NCI-H1417 treated with DMSO at 0.1 percent for 48 hours (cell line): ENCODE measurements around the gene DNAJC13.
"Not testable (repeated sequence)": the region's sequence is repeated elsewhere in the genome, so short reads cannot be mapped to it uniquely, and the experiment has no call there.

Experiments
- DNase-seq: peaks from one replicate; lab custom pipeline; 2025; lab: John Stamatoyannopoulos, UW

The DNAJC13 gene

DNA sequence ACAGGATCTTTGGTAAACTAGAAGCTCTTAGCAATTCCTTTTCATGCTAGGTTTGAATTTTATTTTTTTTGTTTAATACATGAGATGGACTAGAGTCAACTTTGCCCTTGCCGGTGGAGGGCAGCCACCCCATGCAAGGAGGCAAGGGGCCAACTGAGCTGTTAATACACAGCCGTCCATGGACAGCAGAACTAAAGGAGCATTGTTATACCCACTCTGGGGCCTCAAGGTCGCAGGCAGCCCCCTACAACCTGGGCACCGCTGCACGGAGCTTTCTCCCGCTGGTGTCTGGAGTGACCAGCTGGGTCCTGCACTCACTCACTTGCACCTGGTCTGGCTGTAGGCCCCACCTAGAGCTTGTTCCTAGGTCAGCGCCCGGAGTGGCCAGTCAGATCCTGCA is 131.9 kb downstream of the DNAJC13 start:
- no peak for DNase-seq

DNA sequence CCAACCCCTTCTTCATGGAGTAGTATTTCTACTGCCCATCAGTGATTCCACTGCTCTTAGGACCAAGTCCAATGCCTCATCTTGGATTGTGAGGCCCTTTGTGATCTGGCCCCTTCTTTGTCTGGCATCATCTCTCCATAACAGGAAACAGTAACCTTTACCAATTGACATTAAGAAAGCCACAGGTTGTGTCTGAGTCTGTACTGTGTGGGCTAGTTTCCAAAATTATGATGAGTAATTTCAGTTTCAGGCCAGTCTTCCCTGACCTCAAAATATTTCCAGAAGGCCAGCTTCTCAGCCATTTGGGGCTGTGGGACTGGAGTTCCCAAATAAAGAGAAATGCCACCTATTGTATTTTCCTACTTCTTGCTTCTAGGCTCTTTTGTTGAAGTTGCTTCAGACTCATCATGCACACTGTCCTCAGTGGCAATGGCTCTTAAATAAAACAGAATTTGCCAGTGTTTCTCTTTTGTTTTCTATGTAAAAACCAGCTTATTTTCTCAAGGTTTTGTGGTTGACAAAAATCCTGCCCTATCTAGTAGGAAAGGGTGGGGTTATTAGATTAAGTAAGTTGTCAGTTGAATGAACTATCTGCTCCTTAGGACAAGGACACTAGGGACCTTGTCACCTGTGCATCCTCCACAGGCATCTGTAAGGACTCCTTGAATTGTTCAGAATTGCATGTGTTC is 132.7 kb downstream of the DNAJC13 start:
- no peak for DNase-seq

- no peak for DNase-seq
Measured at GRCh38 chr3:132550579-132551305, 133.4 kb downstream of the DNAJC13 start.

- no peak for DNase-seq
Measured at GRCh38 chr3:132553826-132554225, 136.5 kb downstream of the DNAJC13 start.

DNA sequence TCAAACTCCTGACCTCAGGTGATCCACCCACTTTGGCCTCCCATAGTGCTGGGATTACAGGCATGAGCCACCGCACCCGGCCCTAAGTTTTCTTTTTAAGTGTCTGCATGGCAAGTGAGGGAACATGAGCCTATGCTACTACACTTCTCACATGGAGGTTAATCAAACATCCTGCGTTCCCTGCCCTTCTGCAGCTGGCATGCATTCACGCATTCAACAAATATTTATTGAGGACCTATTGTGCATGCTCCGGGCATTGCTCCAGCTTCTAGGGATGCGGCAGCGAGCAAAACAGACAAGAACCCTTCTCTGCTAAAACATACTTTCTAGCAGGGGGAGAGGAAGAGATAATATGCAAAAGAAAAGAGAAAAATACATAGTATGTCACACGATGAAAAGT is 137.1 kb downstream of the DNAJC13 start:
- no peak for DNase-seq

GRCh38 chr3:132555306-132556035 is 138.2 kb downstream of the DNAJC13 start:
- DNase-seq, result no peak

GRCh38 chr3:132556036-132556386 is 138.7 kb downstream of the DNAJC13 start:
- DNase-seq, result not testable (repeated sequence)

- no peak for DNase-seq
Measured at GRCh38 chr3:132556508-132557159, 139.3 kb downstream of the DNAJC13 start.

DNA sequence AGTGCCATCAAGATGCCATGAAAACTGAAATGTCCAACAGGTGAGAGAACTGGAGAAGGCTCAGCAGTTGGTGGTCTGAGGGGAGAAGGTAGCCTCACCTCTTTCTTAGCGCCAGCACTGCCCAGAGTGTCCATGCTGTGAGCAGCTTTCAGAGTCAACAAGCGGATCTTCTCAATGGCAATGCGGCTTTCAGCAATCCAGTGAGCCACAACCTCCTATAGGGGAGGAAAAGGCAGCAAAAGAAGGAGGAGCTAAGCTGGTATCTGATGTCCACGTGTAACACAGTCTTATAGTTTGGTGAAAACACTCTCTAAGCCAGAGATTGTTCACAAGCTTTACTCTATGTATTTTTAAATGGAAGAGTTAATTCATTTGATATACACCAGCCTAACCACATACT is 143.7 kb downstream of the DNAJC13 start:
- no peak for DNase-seq

DNA sequence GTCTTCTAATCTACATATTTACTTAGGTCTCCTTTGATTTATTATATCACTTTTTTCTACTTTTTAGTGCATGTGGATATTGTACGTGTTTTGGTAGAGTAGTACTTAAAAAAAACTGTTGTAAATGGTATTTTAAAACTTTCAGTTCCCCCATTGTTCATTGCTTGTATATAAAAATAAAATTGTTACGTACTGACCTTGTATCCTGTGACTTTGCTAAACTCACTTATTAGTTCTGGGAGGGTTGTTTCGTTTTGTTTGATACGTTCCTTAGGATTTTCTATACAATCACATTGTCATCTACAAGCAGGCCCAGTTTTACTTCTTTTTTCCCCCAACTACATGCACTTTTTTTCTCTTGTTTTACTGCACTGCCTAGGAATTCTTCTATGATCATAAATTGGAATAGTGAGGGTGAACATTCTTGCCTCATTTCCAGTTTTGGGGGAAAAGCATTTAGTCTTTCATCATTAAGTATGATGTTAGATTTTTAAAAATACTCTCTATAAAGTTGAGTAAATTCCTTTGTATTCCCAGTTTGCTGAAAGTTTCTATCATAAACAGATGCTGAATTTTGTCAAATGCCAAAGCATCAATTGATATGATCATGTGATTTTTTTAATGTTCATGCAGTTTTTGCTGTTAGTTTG is 146.2 kb downstream of the DNAJC13 start:
- no peak for DNase-seq

DNA sequence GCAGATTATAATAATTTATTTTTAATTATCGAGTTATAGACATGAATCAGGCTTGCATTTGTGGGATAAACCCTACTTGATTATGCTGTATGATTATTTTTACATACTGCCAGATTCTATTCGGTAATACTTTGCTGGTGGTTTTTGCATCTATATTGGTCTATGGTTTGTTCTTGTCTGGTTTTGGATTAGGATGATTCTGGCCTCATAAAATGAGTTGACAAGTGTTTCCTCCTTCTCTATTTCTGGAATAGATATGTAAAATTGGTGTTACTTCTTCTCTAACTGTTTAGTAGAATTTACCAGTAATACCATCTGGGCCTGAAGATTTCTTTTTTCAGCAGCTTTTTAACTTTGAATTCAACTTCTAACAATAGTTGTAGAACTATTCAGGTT is 146.8 kb downstream of the DNAJC13 start:
- no peak for DNase-seq

- no peak for DNase-seq
Measured at GRCh38 chr3:132568422-132568821, 151.1 kb downstream of the DNAJC13 start.

GRCh38 chr3:132569153-132569552 is 151.9 kb downstream of the DNAJC13 start:
- DNase-seq, result no peak

- no peak for DNase-seq
Measured at GRCh38 chr3:132569580-132569979, 152.3 kb downstream of the DNAJC13 start.

GRCh38 chr3:132570016-132570415 is 152.7 kb downstream of the DNAJC13 start:
- no peak for DNase-seq

- no peak for DNase-seq
Measured at GRCh38 chr3:132573797-132574211, 156.5 kb downstream of the DNAJC13 start.

DNA sequence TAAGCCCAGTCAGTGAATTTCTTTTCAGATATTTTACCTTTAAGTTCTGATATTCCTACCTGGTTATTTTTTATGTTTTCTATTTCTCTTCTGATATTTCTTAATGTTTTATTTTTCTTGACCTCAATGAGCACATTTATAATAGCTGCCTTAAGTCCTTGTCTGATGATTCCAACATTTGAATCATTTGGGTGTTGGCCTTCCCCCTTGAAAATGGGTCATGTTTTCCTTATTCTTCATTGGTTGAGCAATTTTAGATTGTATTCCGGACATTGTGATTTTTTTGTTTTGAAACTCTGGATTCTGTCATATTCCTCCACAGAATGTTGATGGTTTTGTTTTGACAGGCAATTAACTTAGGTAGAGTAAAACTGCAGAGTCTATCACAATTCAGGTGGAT is 170.1 kb downstream of the DNAJC13 start:
- DNase-seq, result no peak
